Islet of Langerhans (tissue), 1 donor: ENCODE results near the gene YEATS2.
"Not testable (repeated sequence)": the region's sequence is repeated elsewhere in the genome, so short reads cannot be mapped to it uniquely, and the experiment has no call there.

ENCODE experiments used
- FAIRE-seq: peaks from one replicate; lab custom pipeline; 2011; peaks lifted over from hg19 to GRCh38; lab: Jason Lieb, UNC

Gene YEATS2

DNA sequence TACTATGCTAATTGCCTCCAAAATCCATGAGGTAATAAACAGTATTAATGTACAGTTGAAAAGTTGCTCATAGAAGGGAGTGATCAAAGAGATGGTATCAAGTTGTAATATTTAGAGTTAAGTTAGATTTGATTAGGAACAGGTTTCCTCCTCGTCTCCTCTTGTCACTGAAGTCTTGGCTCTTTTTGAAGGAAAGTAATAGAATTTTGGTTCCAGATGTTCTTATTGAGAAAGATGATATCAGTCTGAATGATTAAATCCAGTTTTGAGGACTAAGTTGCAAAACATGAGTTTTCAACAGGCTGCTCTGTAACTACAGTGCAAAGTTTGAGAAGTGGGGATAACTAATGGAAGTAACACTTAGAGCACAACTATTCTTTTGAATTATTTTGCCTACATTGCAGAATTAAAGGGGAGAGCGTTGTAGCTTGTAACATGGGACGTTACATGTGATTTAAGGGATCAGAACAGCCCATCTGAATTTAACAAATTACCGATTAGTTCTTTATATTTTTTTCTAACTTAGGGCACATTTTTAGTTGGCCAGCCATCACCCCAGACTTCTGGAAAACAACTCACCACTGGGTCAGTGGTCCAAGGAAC is 79.5 kb downstream of the YEATS2 start:
- FAIRE-seq, result no peak

DNA sequence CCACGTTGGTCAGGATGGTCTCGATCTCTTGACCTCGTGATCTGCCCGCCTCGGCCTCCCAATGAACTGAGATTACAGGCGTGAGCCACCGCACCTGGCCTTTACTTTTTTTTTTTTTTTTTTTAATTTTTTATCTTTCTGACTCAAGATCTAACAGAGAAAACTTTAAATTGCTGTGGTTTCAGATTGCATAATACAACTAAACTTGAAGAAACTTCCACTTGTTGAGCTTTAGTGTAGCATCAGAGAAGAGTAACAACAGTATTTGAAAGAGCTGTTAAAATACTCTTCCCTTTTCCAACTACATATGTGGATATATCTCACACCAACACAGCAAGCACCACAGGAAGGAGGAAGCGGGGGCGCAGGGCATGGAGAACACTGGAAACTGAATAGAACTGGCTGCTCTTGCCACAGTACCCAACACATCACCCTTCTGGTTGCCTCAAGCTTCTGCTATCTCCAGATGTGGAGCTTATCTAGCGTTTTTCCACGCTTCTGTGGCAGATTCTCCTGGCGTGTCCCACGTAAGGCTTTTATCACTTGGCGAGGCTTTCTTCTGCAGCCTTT is 82.4 kb downstream of the YEATS2 start:
- FAIRE-seq, result no peak

DNA sequence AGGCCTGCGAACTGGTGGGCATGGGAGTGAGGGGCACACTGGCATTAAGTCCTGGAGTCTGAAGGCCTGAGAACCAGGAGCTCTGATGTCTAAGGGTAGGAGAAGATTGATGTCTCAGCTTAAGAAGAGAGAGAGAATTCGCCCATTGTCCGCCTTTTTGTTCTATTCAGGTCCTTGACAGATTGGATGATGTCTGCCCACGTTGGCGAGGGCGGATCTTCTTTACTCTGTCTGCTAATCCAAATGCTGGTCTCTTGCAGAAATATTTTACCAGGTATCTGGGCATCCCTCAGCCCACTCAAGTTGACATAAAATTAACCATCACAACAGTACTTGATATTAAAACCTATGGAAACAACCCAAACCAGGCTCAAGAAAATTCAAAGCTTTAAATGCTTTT is 83.6 kb downstream of the YEATS2 start:
- no peak for FAIRE-seq

DNA sequence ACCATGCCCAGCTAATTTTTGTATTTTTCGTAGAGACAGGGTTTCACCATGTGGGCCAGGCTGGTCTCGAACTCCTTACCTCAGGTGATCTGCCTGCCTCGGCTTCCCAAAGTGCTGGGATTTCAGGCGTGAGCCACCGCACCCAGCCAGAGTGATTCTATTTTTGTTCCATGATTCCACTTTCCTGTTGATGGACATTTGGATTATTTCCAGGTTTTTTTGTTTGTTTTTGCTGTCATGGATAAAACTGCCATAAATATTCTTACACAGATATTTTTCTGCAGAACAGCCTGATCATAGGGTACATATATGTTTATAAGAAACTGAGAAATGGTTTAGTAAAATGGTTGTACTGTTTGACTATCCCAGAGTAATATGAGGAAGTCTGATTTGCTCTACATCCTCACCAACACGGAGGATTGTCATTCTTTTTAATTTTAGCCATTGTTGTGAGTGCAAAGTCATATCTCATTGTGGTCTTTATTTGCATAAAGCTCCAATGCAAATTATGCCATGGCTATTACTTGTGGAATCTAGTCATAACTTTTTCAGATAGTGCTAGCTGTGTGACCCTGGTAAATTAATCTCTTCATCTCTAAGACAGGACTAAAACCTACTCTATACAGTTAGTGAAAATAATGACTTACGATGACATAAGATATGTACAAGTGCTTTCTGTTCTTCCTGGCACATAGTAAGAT is 85.1 kb downstream of the YEATS2 start:
- no peak for FAIRE-seq

DNA sequence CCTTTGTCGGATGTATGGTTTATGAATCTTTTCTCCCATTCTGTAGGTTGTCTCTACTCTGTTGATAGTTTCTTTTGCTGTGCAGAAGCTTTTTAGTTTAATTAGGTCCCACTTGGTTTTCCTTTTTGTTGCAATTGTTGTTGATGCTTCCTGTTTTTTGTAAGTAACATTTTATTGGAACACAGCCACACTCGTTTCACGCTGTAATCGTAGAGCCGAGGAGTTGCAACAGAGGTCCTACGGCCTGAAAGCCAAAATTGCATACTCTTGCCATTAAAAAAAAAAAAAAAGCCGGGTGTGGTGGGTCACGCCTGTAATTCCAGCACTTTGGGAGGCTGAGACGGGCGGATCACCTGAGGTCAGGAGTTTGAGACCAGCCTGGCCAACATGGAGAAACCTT is 86.9 kb downstream of the YEATS2 start:
- FAIRE-seq, result not testable (repeated sequence)

DNA sequence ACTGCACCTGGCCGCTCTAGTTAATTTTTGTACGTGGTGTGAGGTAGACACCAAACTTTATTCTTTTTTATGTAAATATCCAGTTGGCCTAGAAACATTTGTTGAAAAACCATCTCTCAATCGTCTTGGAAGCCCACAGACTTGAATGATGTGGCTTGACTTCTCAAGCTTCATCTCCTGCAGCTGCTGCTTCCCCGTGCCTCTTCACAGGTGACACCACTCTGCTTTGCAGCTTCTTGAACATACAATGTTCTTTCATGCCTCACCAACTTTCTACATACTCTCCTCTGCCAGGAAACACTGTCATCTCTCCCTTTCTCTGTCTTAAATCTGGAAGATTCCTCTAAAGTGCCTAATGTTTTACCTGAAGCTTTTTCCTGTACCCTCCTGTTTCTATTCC is 92.2 kb downstream of the YEATS2 start:
- no peak for FAIRE-seq

DNA sequence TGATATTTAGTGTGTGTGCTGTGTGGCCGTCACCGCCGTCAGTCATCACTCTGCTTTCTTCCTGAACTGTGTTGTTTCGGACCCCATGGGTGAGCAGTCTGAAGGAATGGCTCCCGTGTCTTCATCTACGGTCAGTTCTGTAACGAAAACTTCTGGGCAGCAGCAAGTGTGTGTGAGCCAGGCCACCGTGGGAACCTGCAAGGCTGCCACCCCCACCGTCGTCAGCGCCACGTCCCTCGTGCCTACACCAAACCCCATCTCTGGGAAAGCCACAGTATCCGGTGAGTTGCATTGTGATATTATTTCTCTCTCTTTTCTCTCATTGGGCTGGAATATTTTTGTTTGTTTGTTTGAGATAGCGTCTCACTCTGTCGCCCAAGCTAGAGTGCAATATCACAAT is 93.1 kb downstream of the YEATS2 start:
- no peak for FAIRE-seq

DNA sequence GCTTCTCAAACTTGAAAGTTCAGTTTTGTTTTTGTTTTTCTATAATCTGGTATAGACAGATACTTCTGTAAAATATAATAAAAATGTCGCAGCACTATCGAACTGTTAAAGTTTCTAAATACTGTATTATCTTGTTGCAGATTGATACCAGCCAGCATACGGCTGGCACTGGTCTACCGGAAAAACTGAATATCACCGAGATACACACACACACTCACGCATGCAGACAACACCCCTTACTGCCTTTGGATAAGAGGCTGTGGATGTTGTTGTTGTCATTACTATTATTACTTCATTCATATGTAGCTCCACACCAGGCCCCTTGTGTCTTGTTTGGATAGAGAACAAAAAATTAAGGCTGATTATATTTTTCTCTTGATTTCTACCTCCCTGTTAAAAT is 95.4 kb downstream of the YEATS2 start:
- no peak for FAIRE-seq

DNA sequence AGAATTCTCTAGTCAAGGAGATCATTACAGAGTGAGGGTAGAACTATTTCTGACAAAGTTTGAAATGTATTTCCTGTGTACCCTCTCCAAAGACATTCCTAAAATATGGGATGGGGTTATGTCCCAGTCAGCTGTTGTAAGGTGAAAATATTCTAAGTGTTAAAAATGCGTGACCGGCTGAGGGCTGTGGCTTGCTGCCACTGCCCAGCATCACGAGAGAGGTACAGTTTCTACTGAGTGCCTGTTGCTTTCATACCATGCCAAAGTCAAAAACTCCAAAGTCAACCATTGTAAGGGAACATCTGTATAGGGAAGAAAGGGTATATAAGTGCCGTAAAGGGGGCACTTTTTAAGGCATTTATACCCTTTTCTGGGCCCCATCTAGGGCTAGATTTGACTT is 96.9 kb downstream of the YEATS2 start:
- no peak for FAIRE-seq

DNA sequence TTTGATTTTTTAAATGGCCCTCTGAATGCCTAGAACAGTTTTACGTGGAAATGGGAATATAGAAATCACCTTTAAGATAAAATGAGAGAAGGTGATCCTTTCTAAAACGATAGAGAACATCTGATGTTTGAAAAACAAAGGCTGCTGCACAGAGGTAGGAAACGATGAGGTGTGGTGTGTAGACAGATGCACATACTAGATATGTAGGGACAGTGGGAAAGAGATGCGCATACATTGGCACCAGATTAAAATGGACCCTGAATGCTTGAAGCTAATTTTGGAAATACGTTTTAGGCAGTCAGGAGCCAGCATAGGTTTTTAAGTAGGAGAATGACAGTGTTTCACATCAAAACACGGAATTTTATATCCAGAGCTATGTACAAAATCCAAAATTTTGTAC is 98.8 kb downstream of the YEATS2 start:
- no peak for FAIRE-seq

DNA sequence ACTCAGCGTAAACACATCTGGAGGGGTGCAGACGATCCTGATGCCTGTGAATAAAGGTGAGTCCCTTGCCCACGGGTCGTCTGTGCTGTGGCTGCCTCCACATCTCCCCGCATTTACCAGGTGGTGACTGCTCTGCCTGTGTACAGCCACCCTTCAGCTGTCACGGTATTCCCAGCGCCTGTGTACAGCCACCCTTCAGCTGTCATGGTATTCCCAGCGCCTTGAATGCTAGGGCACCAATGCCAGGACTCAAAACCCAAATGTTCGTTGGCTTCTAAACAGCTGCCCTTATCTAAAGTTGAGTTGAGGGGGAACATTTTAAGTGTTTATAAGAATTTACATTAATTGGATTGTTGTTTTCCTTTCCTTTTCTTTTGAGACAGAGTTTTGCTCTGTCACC is 100.4 kb downstream of the YEATS2 start:
- no peak for FAIRE-seq

DNA sequence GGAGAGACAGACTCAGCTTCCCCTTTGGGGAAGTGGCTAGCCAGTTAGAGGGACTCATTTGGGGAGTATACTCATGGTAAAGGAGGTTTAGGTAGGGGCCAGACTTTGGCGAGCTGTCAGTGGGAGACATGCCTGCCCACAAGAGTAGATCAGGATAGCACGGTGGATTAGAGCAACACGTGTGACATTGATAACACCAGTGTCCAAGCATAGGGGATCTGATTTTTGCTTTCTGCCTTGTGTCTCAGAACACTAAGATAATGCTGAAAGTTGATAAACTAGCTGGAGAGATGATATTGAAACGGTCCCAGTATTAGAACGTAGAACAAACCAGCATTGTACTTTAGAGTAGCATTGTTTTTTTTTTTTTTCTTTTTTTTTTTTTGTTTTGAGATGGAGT is 101.9 kb downstream of the YEATS2 start:
- no peak for FAIRE-seq

DNA sequence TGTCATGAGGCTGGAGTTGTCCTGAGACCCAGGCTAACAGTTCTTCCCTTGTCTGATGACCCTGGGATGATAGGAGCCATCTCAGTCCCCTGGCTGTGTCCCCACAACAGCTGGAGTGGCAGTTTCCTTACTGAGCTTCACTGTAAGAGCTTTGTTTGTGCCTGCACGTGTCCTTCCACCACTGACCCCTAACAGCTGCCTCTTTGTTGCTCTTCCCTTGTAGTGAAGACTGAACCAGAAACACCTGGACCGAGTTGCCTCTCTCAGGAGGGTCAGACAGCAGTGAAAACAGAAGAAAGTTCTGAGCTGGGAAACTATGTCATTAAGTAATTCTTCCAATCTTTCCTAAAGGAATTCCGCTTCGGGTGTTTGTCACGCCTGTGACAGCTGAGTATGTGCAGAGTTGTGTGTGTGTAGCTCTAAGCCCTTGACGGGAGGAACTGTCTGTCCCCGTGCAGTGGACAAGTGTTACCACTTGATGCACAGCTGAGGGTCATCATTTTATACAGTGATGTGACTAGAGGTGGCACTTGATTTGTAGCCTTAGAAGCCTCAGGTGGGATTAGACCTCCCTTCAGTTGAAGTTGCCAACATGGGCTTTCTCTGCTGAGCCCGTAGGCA is 102.8 kb downstream of the YEATS2 start:
- no peak for FAIRE-seq

DNA sequence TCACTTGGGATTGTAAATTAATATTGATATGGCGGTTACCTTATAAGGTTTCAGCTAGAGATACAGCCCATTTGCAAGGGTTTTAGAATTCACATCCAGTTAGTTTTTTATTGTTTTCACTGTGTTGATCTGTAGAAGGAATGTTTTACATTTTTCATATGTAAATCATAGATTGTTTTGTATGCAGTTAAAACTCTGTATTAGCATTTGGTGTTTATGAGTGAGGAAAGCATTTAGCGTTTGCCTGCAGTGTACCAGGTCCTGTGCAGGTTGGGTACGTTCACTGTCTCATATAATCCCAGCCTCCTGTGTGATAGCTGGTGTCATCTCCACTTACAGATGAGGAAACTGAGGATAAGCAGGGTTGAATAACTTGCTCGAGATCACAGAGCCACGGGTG is 104.0 kb downstream of the YEATS2 start:
- no peak for FAIRE-seq

DNA sequence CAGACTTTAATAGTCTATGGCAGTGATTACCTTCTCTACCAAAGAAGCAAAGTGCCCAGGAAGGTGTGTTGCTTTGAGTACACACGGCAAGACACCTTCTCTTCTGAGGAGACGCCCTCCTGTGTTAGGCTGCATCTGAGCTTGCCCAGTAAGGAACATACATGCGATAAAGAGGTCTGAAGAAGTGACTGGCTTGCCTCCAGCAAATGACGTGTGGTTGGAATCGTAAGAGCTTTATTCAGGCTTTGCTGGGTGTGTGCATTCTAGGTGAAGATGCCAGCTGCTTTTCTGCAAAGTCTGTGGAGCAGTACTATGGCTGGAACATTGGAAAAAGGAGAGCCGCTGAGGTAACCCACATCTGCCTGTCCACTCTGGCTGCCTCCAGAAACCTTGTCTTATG is 105.4 kb downstream of the YEATS2 start:
- FAIRE-seq, result no peak

DNA sequence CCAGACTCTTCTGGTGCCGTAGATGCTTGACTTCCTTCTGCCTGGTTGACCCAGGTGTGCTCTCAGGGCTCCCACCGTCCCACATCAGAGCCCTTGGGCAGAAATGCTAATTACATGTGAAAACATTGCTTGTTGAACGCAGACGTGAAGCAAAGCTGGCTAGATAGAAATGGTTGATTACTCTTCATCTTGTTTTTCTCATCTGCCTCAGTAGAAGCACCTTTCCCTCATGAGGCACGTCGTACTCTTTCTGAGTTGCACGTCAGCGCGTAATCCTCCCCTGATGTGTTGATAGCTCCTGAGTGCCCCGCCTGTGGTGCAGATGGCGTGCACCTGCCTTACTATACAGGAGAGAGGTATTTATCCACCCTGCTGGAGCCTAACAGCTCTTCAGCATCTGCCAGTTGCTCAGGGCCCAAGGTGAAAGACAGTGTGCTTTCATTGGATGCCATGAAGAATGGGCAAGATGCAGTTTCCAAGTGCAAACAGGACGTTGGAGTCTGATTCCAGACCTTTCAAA is 109.7 kb downstream of the YEATS2 start:
- no peak for FAIRE-seq

DNA sequence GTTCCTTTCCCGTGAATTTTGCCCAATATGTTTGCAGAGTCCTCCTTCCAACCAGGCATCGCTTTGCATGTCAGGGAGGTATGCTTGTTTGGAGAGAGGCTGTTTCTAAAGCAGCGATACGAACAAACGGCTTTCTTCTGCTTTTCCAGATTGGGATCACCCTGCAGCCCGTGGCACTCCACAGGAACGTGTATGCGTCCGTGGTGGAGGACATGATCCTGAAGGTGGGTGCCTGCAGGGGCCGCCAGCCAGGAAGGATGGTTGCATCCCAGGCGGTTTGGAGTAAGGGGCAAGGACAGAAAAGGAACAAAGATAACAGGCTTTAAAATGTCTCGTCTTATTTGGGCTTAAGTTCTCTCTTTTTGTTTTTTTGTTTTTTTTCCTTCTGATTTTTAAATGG is 110.3 kb downstream of the YEATS2 start:
- no peak for FAIRE-seq

DNA sequence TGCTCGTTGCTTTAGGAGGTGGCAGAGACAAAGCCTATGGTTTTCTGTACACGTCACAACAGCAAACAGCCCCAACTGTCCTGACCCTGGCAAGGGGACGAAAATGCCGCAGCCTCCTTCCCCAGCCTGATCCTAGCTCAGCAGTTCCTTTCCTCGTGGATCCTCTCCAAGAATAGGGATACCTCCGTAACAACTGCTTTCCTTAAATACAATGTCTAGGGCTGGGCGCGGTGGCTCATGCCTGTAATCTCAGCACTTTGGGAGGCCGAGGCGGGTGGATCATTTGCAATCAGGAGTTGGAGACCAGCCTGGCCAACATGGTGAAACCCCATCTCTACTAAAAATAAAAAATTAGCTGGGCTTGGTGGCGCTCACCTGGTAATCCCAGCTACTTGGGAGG is 110.8 kb downstream of the YEATS2 start:
- no peak for FAIRE-seq

DNA sequence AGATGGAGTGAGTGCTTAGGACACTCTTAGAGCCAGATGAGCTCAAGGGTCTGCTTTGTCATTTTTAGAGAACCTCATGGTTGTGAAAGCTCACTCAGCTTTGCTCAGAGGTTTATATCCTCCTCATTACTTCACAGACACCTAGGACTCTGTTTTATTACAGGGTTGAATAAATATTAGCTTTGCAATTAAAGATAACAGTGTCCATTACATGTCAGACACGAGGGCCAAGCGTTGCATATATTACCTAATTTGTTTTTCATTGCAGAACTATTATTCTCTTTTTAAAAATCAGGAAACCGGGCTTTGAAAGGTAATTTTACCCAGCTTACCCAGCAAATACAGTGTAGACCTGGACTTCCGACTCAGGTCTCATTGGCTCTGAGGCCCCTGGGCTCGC is 111.7 kb downstream of the YEATS2 start:
- peak; percentile 96 for FAIRE-seq

DNA sequence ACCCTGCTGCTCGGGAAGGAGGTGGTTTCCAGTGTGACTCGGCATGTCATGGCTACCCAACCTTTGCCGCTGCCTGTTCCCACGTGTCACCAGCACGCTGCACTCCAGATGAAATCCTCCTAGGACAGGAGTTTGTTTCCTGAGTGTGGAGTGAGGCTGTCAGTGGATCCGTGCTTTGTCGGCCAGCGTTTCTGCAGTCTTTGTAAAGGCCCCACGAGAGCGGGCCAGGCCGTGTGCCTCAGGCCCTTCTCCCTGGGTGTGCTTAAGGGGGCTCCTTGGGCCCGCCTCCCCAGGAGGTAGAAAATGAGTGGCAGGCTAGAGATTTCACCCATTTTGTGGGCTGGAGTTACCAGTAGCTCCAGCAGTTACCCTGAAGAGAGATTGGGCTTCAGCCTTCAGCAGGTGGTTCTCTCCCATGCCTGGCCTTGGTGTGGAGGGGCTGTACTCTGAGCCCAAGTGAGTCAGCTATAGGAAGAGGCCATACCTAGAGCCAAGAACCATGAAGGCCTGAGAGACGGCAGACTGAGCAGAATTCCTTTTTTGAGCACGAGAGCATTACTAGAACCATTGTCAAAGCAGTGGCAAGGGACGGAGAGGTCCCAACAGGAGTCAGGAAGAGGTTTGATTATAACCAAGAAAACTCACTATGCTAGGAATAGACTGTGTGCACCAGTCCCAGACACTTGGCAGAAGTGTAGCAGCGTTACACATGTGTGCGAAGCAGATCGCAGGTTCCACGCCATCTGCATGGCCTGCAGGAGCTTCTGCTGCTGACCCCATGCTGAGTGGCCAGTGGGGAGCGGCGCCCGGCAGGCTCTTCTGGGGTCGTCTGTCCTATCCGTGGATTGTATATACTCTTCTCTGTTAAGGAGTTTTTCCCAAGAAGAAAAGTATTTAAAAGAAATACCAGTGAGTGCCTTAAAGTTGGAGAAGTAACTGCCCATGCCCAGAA is 113.3 kb downstream of the YEATS2 start:
- no peak for FAIRE-seq

DNA sequence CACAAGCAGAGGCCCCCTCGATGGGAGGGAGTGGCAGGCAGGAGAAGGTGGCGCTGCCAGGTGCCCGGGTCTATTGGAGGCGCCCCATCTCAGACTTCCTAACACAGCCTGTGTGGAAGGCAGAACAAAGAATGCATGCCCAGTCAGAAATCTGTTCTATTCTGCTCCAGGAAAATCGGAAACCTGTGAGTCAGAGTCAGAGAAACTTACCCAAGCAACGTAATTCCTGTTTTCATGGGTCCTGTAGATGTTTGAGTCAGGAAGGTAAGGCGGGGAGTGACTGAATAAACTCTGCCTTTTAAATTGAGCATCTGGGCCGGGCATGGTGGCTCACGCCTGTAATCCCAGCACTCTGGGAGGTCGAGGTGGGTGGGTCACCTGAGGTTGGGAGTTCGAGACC is 114.0 kb downstream of the YEATS2 start:
- FAIRE-seq, result no peak

DNA sequence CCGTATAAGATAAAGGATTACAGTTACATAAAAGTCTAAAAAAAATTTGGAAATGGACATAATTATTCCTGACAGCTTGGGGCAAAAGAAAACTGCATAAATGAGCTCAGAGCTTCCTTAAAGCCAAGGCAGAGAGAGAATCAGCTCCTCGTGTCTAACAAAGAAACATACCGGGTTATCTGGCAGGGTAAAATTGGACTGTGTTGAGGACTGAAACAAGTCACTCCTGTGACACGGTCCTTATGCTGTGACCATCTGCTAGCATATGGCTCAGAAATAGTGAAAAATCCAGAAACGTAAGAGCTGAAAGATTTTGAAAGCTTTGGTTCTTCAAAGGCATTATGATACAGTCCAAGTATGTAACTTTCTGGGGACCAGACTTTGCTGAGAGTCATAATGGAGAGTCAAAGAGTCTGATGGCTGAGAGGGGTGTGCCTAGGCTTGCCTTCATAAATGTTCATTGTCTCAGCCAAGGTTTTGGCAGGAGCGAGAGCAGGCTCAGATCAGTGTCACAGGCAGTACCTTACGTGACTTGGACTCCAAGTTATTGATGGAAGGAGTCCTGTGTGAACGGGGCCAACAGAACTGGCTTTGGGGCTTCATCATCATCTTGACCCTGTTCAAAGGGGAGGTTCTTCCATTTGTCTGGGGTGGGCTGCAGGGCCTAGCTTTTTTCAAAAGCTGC is 115.3 kb downstream of the YEATS2 start:
- no peak for FAIRE-seq
